GM19351 (cell line): Measurements from ENCODE around the gene EFCC1.

ENCODE experiments used
- ATAC-seq: cut with Tn5 transposase; IDR thresholded peaks from one replicate; pipeline ENCODE4 v1.9.1; 2021; ENCODE audit warnings: mild to moderate bottlenecking, moderate library complexity; ENCODE audit not compliant: unreplicated experiment

The EFCC1 gene

DNA sequence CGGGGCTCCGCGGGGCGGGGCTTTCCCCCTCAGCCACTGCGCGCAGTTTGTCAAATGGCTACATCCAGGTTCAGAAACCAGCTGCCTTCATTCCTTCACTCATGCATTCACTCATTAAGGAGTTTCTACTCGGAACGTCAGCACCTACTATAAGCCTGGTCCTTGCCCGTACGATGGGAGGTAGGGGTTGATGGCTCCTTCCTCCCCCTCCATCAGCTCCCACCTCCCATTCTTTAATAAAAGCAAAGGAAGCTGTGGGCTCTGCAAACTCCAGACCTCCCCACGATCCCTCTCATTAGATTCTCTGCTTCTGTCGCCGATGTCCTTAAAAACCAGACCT lies 7.0 kb upstream of the EFCC1 start:
- no peak for ATAC-seq

- no peak for ATAC-seq
Measured at GRCh38 chr3:128994581-128995546, 6.2 kb upstream of the EFCC1 start.

- ATAC-seq, result no peak
Measured at GRCh38 chr3:128995737-128996136, 5.4 kb upstream of the EFCC1 start.

GRCh38 chr3:128996200-128996599 lies 4.9 kb upstream of the EFCC1 start:
- no peak for ATAC-seq

- no peak for ATAC-seq
Measured at GRCh38 chr3:128996726-128997125, 4.4 kb upstream of the EFCC1 start.

- ATAC-seq, result no peak
Measured at GRCh38 chr3:128997486-128998133, 3.5 kb upstream of the EFCC1 start.

GRCh38 chr3:128998561-128998960 lies 2.5 kb upstream of the EFCC1 start:
- no peak for ATAC-seq

- ATAC-seq, result no peak
Measured at GRCh38 chr3:128999102-128999501, 2.0 kb upstream of the EFCC1 start.

GRCh38 chr3:129000742-129001100 lies 383 bp upstream of the EFCC1 start:
- no peak for ATAC-seq

- no peak for ATAC-seq
Measured at GRCh38 chr3:129001806-129002572, 885 bp downstream of the EFCC1 start.

DNA sequence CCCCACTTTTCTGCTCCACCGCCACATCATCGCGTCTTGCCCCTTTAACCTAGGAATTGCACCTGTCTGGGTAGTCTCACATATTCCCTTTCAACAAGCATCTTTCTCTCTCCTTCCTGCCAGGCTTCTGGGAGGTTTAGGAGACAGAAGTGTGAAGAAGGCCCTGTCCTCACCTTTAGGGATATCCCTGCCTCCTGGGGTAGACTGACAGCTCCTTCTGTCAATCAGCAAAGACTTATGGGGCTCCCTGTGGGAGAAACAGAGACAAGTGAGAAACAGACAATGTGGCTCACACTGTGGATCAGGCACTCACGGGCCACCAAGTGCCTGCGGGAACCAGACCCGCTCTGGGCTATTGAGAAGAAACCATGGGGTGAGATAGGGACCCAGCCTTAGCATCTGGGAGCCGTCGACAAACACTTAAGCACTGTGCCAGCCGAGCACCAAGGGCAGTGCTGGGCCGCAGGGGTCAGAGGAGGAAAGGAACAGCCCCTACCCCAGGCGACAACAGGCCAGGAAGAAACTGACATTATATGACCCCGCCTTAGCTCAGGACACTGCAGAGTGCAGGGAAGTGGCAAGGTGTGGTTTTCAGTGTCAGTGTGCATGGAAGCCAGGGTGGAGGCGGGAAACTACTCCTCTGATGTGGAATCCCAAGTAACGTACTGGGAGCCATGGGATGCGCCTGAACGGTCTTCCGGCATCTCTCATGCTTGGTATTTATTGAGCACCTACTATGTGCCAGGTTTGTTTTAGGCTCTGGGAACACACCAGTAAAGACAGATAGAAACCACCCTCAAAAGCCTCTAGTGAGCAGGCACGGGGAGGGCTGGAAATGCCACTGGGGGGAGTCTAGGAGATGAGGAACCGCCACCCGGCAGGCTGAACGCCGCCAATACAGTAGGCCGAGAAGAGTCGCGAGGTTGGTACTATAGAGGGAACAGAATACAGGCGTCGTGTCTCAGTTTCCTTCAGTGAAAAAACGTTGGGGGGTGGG lies 1.8 kb downstream of the EFCC1 start:
- ATAC-seq, result no peak

DNA sequence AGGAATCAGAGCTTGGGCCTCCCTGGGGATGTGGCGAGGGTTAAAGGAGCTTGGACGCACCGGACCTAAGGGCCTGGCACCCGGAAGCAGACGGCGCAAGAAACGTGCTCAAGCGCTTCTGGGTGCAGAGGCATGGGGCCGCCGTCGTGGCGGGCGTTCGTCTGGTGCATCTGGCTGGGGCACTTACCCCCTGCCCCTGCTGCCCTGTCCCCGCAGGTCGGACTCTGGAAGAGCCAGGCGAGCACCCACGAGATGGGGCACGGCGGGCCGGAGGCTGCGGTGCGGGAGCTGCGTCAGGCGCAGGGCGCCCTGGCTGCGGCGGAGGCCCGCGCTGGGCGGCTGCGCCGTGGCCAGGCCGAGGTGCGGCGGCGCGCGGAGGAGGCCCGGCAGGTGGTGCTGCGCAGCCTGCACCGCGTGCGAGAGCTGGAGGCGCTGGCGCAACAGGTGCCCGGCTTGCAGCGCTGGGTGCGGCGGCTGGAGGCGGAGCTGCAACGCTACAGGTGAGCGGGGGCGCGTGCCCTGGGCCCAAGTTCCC lies 2.5 kb downstream of the EFCC1 start:
- no peak for ATAC-seq

- ATAC-seq, result no peak
Measured at GRCh38 chr3:129004639-129005295, 3.7 kb downstream of the EFCC1 start.

GRCh38 chr3:129005526-129006303 lies 4.6 kb downstream of the EFCC1 start:
- ATAC-seq, result no peak

DNA sequence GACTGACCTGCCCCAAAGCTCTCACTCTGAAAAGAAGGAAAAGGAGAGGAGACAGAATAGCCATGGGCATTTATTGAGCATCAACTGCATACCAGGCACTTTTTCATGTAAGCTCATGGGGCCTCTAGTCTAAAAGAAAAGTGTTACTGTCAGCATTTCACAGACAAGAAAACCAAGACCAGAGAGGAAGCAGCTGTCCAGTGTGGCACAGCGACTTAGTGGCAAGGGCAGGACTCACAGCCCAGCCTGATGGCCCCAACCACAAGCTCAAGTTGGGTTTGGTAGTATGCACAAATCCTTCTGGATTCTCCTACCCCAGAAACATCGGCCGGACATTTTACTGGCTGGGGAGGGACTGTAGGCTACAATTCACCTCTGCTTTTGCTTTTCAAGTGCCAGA lies 5.8 kb downstream of the EFCC1 start:
- ATAC-seq, result no peak

DNA sequence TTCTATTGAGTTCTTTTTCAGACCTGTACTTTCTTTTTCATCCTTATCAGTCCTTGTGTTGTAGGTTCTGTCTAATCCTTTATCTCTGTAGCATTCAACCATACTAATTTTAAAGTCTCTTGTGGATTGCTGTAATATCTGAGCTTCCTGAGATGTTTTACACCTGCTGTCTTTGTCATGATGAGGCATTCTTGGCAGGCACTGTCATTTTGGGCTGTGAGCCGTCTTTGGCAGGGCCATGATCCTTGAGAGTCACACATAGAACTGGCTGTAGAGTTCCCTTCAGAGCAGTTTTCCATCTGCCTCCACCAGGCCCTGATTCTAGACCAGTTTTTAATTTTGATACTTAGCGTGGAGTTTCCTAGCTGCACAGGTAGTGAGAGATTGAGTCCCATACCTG lies 6.7 kb downstream of the EFCC1 start:
- no peak for ATAC-seq

- ATAC-seq, result no peak
Measured at GRCh38 chr3:129009266-129009665, 8.2 kb downstream of the EFCC1 start.

GRCh38 chr3:129010310-129010956 lies 9.3 kb downstream of the EFCC1 start:
- no peak for ATAC-seq
